Trophoblast cell (in vitro differentiated cells and primary cell): ENCODE results near the gene SOX9.

ENCODE experiments used
- DNase-seq, 2 donors: peaks; one replicate each; pipeline ENCODE4 v3.0.0-alpha.2; 2016
- H2AFZ ChIP-seq: 2 replicates; pipeline ENCODE4 v1.6.1; 2013; ENCODE audit warnings: low read length, moderate library complexity, mild to moderate bottlenecking; ENCODE audit not compliant: insufficient read depth, poor library complexity
- H2AK5ac ChIP-seq: 2 replicates; pipeline ENCODE4 v1.6.1; 2013; ENCODE audit warnings: mild to moderate bottlenecking, low read length
- H2BK120ac ChIP-seq: 2 replicates; pipeline ENCODE4 v1.6.1; 2013; ENCODE audit warnings: low read length, mild to moderate bottlenecking, moderate library complexity; ENCODE audit not compliant: insufficient read depth, poor library complexity
- H2BK12ac ChIP-seq: 2 replicates; pipeline ENCODE4 v1.6.1; 2013; ENCODE audit warnings: mild to moderate bottlenecking, low read length, moderate library complexity
- H2BK5ac ChIP-seq: 2 replicates; pipeline ENCODE4 v1.6.1; 2013; ENCODE audit warnings: low read length, low read depth, moderate library complexity, mild to moderate bottlenecking; ENCODE audit not compliant: poor library complexity
- H3K14ac ChIP-seq: 2 replicates; pipeline ENCODE4 v1.6.1; 2013; ENCODE audit warnings: mild to moderate bottlenecking, low read length
- H3K18ac ChIP-seq: 2 replicates; pipeline ENCODE4 v1.6.1; 2013; ENCODE audit warnings: mild to moderate bottlenecking, low read length
- H3K23ac ChIP-seq: 2 replicates; pipeline ENCODE4 v1.6.1; 2013; ENCODE audit warnings: low read length
- H3K27ac ChIP-seq: 2 replicates; pipeline ENCODE4 v1.5.1; 2013; ENCODE audit warnings: low read depth, mild to moderate bottlenecking, inconsistent platforms, low read length, moderate library complexity
- H3K27me3 ChIP-seq: 2 replicates; pipeline ENCODE4 v1.6.1; 2013; ENCODE audit warnings: inconsistent platforms, mild to moderate bottlenecking, low read length, moderate library complexity; ENCODE audit not compliant: insufficient read depth
- H3K36me3 ChIP-seq, 2 experiments: 1 replicate in 1 of 2; 2 replicates in 1 of 2; pipeline ENCODE4 v1.6.1; 2013; ENCODE audit warnings: low read length in 2 of 2, mild to moderate bottlenecking in 2 of 2, moderate library complexity in 1 of 2; ENCODE audit not compliant: insufficient read depth in 2 of 2, control insufficient read depth in 1 of 2
- H3K4ac ChIP-seq: 2 replicates; pipeline ENCODE4 v1.6.1; 2013; ENCODE audit warnings: low read depth, mild to moderate bottlenecking, low read length, moderate library complexity
- H3K4me1 ChIP-seq, 2 experiments: 1 replicate in 1 of 2; 2 replicates in 1 of 2; pipeline ENCODE4 v1.6.1; 2013; ENCODE audit warnings: low read length in 2 of 2, mild to moderate bottlenecking in 2 of 2, moderate library complexity in 1 of 2; ENCODE audit not compliant: insufficient read depth in 2 of 2, control insufficient read depth in 1 of 2
- H3K4me2 ChIP-seq: 2 replicates; pipeline ENCODE4 v1.6.1; 2013; ENCODE audit warnings: inconsistent platforms, mild to moderate bottlenecking, low read length, moderate library complexity
- H3K4me3 ChIP-seq: 2 replicates; pipeline ENCODE4 v1.5.1; 2013; ENCODE audit warnings: mild to moderate bottlenecking, low read depth, low read length, inconsistent platforms
- H3K79me1 ChIP-seq: one replicate; pipeline ENCODE4 v1.6.1; 2013; ENCODE audit warnings: low read length
- H3K79me2 ChIP-seq: 2 replicates; pipeline ENCODE4 v1.6.1; 2013; ENCODE audit warnings: low read length, mild to moderate bottlenecking; ENCODE audit not compliant: control insufficient read depth, insufficient read depth, poor library complexity
- H3K9ac ChIP-seq: 2 replicates; pipeline ENCODE4 v1.6.1; 2013; ENCODE audit warnings: mild to moderate bottlenecking, low read length
- H3K9me3 ChIP-seq: 2 replicates; pipeline ENCODE4 v1.6.1; 2013; ENCODE audit warnings: low read depth, mild to moderate bottlenecking, control low read depth, inconsistent platforms, low read length; ENCODE audit not compliant: insufficient read depth
- H4K12ac ChIP-seq: 2 replicates; pipeline ENCODE4 v1.6.1; 2013; ENCODE audit warnings: low read depth, mild to moderate bottlenecking, low read length, moderate library complexity
- H4K8ac ChIP-seq: 2 replicates; pipeline ENCODE4 v1.6.1; 2013; ENCODE audit warnings: low read depth, mild to moderate bottlenecking, low read length, moderate library complexity
- H4K91ac ChIP-seq: one replicate; pipeline ENCODE4 v1.6.1; 2013; ENCODE audit warnings: low read depth, mild to moderate bottlenecking, low read length, moderate library complexity
- WGBS: extraction: QIAGEN DNeasy Blood & Tissue Kit; methylation state at CpG from one replicate; pipeline ENCODE4 v1.1.7; 2013; ENCODE audit warnings: missing lambda C conversion rate; ENCODE audit not compliant: insufficient read length, insufficient coverage; ENCODE audit errors: extremely low coverage; 5-methylcytosine and 5-hydroxymethylcytosine counted together

Gene SOX9

GRCh38 chr17:72113751-72114150 lies 7.1 kb upstream of the SOX9 start:
- H3K4me2 ChIP-seq = no peak overlapping the region
- H3K36me3 ChIP-seq = no peaks in the 10 kb centered on the region
- H4K12ac ChIP-seq = no peak overlapping the region
- H3K9me3 ChIP-seq = no peaks in the 10 kb centered on the region
- H4K91ac ChIP-seq = no peak overlapping the region
- no CpG with 5 or more reads among the region's 4 CpGs for WGBS
- no peak for DNase-seq
- no peak overlapping the region for H3K14ac ChIP-seq
- H2BK12ac ChIP-seq = no peak overlapping the region
- H3K79me2 ChIP-seq = no peaks in the 10 kb centered on the region
- H3K23ac ChIP-seq = no peak overlapping the region
- no peak overlapping the region for H3K18ac ChIP-seq
- H3K79me1 ChIP-seq = peaks cover 11% of the 10 kb centered on the region
- H2BK5ac ChIP-seq = no peak overlapping the region
- no peak overlapping the region for H2AK5ac ChIP-seq
- no peak overlapping the region for H3K4ac ChIP-seq
- H3K27ac ChIP-seq = no peak overlapping the region
- no peak overlapping the region for H4K8ac ChIP-seq
- H2AFZ ChIP-seq = no peak overlapping the region
- H2BK120ac ChIP-seq = no peak overlapping the region
- H3K4me1 ChIP-seq = peaks cover 17 to 27% of the 10 kb centered on the region in 2 experiments
- H3K27me3 ChIP-seq = peaks cover 9% of the 10 kb centered on the region
- H3K4me3 ChIP-seq = no peak overlapping the region
- H3K9ac ChIP-seq = no peak overlapping the region

GRCh38 chr17:72115781-72116525 lies 4.9 kb upstream of the SOX9 start:
- no peaks in the 10 kb centered on the region for H3K36me3 ChIP-seq
- peaks cover 2% of the 10 kb centered on the region for H3K79me2 ChIP-seq
- H2BK120ac ChIP-seq = no peak overlapping the region
- H2AK5ac ChIP-seq = no peak overlapping the region
- H4K91ac ChIP-seq = no peak overlapping the region
- WGBS = no CpG with 5 or more reads among the region's 39 CpGs
- H4K12ac ChIP-seq = no peak overlapping the region
- no peak overlapping the region for H3K18ac ChIP-seq
- H3K4ac ChIP-seq = no peak overlapping the region
- H3K4me3 ChIP-seq = no peak overlapping the region
- peak overlapping the region; percentile 6 for H4K8ac ChIP-seq
- H3K4me1 ChIP-seq = peaks cover 20 to 30% of the 10 kb centered on the region in 2 experiments
- no peak overlapping the region for H3K9ac ChIP-seq
- no peak overlapping the region for H2AFZ ChIP-seq
- no peak overlapping the region for H2BK5ac ChIP-seq
- H3K4me2 ChIP-seq = peak overlapping the region; percentile 81
- H2BK12ac ChIP-seq = no peak overlapping the region
- H3K27me3 ChIP-seq = peaks cover 9% of the 10 kb centered on the region
- H3K9me3 ChIP-seq = no peaks in the 10 kb centered on the region
- H3K79me1 ChIP-seq = peaks cover 20% of the 10 kb centered on the region
- no peak overlapping the region for H3K23ac ChIP-seq
- H3K14ac ChIP-seq = no peak overlapping the region
- H3K27ac ChIP-seq = no peak overlapping the region
- no peak for DNase-seq

GRCh38 chr17:72116661-72117521 lies 3.9 kb upstream of the SOX9 start:
- no peak overlapping the region for H3K18ac ChIP-seq
- no peak overlapping the region for H4K8ac ChIP-seq
- H3K23ac ChIP-seq = no peak overlapping the region
- H2AK5ac ChIP-seq = no peak overlapping the region
- peak overlapping the region; percentile 1 for H4K91ac ChIP-seq
- H3K4me2 ChIP-seq = peak overlapping the region; percentile 81
- peaks cover 30% of the 10 kb centered on the region for H3K79me1 ChIP-seq
- peaks cover 9% of the 10 kb centered on the region for H3K27me3 ChIP-seq
- H3K4ac ChIP-seq = no peak overlapping the region
- H2BK120ac ChIP-seq = peak overlapping the region; percentile 46
- peaks cover 11% of the 10 kb centered on the region for H3K79me2 ChIP-seq
- no peaks in the 10 kb centered on the region for H3K9me3 ChIP-seq
- H4K12ac ChIP-seq = no peak overlapping the region
- no peak overlapping the region for H2AFZ ChIP-seq
- no peaks in the 10 kb centered on the region for H3K36me3 ChIP-seq
- peak overlapping the region; percentile 50 for H3K4me3 ChIP-seq
- WGBS = no CpG with 5 or more reads among the region's 58 CpGs
- no peak overlapping the region for H2BK12ac ChIP-seq
- no peak overlapping the region for H3K14ac ChIP-seq
- peaks cover 20 to 28% of the 10 kb centered on the region in 2 experiments for H3K4me1 ChIP-seq
- DNase-seq = no peak
- no peak overlapping the region for H2BK5ac ChIP-seq
- H3K27ac ChIP-seq = no peak overlapping the region
- H3K9ac ChIP-seq = no peak overlapping the region

GRCh38 chr17:72117535-72118334 lies 3.1 kb upstream of the SOX9 start:
- Histone ChIP-seq H3K4ac (no peak overlapping the region), H3K79me1 (peaks cover 32% of the 10 kb centered on the region), H3K79me2 (peaks cover 14% of the 10 kb centered on the region), H3K27ac (no peak overlapping the region), H2BK120ac (peak overlapping the region; percentile 82), H3K27me3 (peaks cover 9% of the 10 kb centered on the region), H3K4me3 (peak overlapping the region; percentile 18), H2AFZ (peak overlapping the region; percentile 46), H3K18ac (peak overlapping the region; percentile 10), H3K23ac (no peak overlapping the region), H4K8ac (peak overlapping the region; percentile 0), H2BK5ac (no peak overlapping the region), H3K36me3 (peaks cover 2% of the 10 kb centered on the region in 2 experiments), H2AK5ac (no peak overlapping the region), H4K12ac (no peak overlapping the region), H2BK12ac (peak overlapping the region; percentile 75), H3K4me1 (peaks cover 21 to 29% of the 10 kb centered on the region in 2 experiments), H3K4me2 (peak overlapping the region; percentile 81), H3K9ac (no peak overlapping the region), H3K9me3 (no peaks in the 10 kb centered on the region), H4K91ac (peak overlapping the region; percentile 50), H3K14ac (peak overlapping the region; percentile 42)
- WGBS = no CpG with 5 or more reads among the region's 51 CpGs
- DNase-seq = no peak
